Endothelial cell (in vitro differentiated cells): ENCODE results near the gene KLK4. TPM values are rescaled to one million over a fixed set of nuclear protein-coding genes. Genes with fewer than 3 reads are reported as not detected.
A peak's percentile ranks its signal among the peaks of the same experiment; 100 is the strongest.

Source experiments
- DNase-seq: peaks from one replicate; pipeline ENCODE4 v3.0.0; 2021; ENCODE audit warnings: low spot score
- H3K27ac Mint-ChIP-seq: one replicate; pipeline ENCODE4 v1.8.0; 2021; ENCODE audit warnings: mixed read lengths, inconsistent platforms; ENCODE audit not compliant: unreplicated experiment
- H3K27me3 Mint-ChIP-seq: one replicate; pipeline ENCODE4 v1.8.0; 2021; ENCODE audit warnings: mild to moderate bottlenecking, moderate library complexity, mixed read lengths, inconsistent platforms; ENCODE audit not compliant: unreplicated experiment
- H3K36me3 Mint-ChIP-seq: one replicate; pipeline ENCODE4 v1.8.0; 2021; ENCODE audit warnings: mild to moderate bottlenecking, low read depth, mixed read lengths, inconsistent platforms; ENCODE audit not compliant: unreplicated experiment
- H3K4me1 Mint-ChIP-seq: one replicate; pipeline ENCODE4 v1.8.0; 2021; ENCODE audit warnings: mild to moderate bottlenecking, mixed read lengths, inconsistent platforms; ENCODE audit not compliant: unreplicated experiment
- H3K4me3 Mint-ChIP-seq: one replicate; pipeline ENCODE4 v1.8.0; 2021; ENCODE audit warnings: mild to moderate bottlenecking, mixed read lengths, inconsistent platforms; ENCODE audit not compliant: unreplicated experiment
- H3K9me3 Mint-ChIP-seq: one replicate; pipeline ENCODE4 v1.8.0; 2021; ENCODE audit warnings: mixed read lengths, inconsistent platforms; ENCODE audit not compliant: unreplicated experiment
- CTCF ChIP-seq: fragments of 200-600 bp; sonication (generic); IDR thresholded peaks from one replicate; pipeline ENCODE4 v1.5.0; 2021; ENCODE audit warnings: antibody characterized with exemption; ENCODE audit not compliant: unreplicated experiment
- total RNA-seq: library from RNA; stranded (reverse); fragmentation: NEBNext Ultra II Directional; extraction: Animal tissue kit (Norgen Biotek cat#: 25700); gene quantifications from one replicate; pipeline ENCODE4 v1.2.1, GENCODE V29; 2021; ENCODE audit not compliant: unreplicated experiment

Gene KLK4
- total RNA-seq, 1 donor from 2014 or later, result not detected

GRCh38 chr19:50909240-50910070 is 1.7 kb downstream of the KLK4 start:
- Mint-ChIP-seq H3K27ac (no peak overlapping the region), H3K27me3 (peaks cover 12% of the 10 kb centered on the region), H3K4me3 (peak overlapping the region; percentile 51), H3K4me1 (peaks cover 4% of the 10 kb centered on the region), H3K9me3 (no peaks in the 10 kb centered on the region), H3K36me3 (no peaks in the 10 kb centered on the region)
- TF ChIP-seq CTCF, result no peak
- DNase-seq, result peak; percentile 85

GRCh38 chr19:50908336-50908735 is 2.9 kb downstream of the KLK4 start:
- Mint-ChIP-seq H3K27ac (no peak overlapping the region), H3K9me3 (no peaks in the 10 kb centered on the region), H3K4me3 (no peak overlapping the region), H3K36me3 (no peaks in the 10 kb centered on the region), H3K27me3 (peaks cover 12% of the 10 kb centered on the region), H3K4me1 (peaks cover 4% of the 10 kb centered on the region)
- TF ChIP-seq CTCF, result no peak
- no peak for DNase-seq

- peak; percentile 63 for TF ChIP-seq CTCF
- H3K4me3 Mint-ChIP-seq, result no peak overlapping the region
- H3K36me3 Mint-ChIP-seq, result no peaks in the 10 kb centered on the region
- H3K27ac Mint-ChIP-seq, result no peak overlapping the region
- DNase-seq, result peak; percentile 58
- peaks cover 7% of the 10 kb centered on the region for H3K27me3 Mint-ChIP-seq
- H3K4me1 Mint-ChIP-seq, result peaks cover 4% of the 10 kb centered on the region
- H3K9me3 Mint-ChIP-seq, result no peaks in the 10 kb centered on the region
Measured at GRCh38 chr19:50906217-50906616, 5.0 kb downstream of the KLK4 start.

- Mint-ChIP-seq H3K4me1 (no peaks in the 10 kb centered on the region), H3K27ac (no peak overlapping the region), H3K36me3 (peaks cover 3% of the 10 kb centered on the region), H3K9me3 (no peaks in the 10 kb centered on the region), H3K27me3 (peaks cover 1% of the 10 kb centered on the region), H3K4me3 (no peak overlapping the region)
- TF ChIP-seq CTCF, result no peak
- DNase-seq, result no peak
Measured at GRCh38 chr19:50902640-50903039, 8.6 kb downstream of the KLK4 start.

- DNase-seq, result no peak
- H3K36me3 Mint-ChIP-seq, result peaks cover 5% of the 10 kb centered on the region
- no peaks in the 10 kb centered on the region for H3K4me1 Mint-ChIP-seq
- no peak overlapping the region for H3K4me3 Mint-ChIP-seq
- TF ChIP-seq CTCF, result no peak
- no peak overlapping the region for H3K27ac Mint-ChIP-seq
- peaks cover 2% of the 10 kb centered on the region for H3K27me3 Mint-ChIP-seq
- H3K9me3 Mint-ChIP-seq, result no peaks in the 10 kb centered on the region
Measured at GRCh38 chr19:50899569-50899968, 11.6 kb downstream of the KLK4 start.
